HG03064 (cell line): ENCODE results near the gene PTPRO.

Experiments used
- ATAC-seq: cut with Tn5 transposase; IDR thresholded peaks from one replicate; pipeline ENCODE4 v1.9.1; 2021; ENCODE audit warnings: low read depth; ENCODE audit not compliant: unreplicated experiment

The PTPRO gene

DNA sequence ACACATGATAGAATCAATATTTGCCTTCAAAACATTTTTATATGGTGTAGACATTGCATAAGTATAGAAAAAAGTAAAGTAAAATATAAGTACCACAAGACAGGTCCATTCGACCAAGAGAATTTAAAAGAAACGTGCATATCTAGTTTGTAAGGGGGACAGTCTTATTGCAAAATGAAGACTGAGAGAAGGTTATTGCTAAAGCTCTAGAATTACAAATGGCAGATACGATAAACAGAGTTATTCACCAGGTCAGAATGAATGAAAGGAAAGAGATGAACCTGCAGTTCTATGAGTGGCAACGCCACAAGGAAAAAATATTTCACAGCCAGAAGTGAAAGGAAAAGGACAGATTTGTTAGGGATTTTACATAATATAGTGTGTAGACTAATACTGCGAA lies 224.8 kb downstream of the PTPRO start:
- ATAC-seq, result no peak

- ATAC-seq, result no peak
Observed at GRCh38 chr12:15547691-15548090, 225.4 kb downstream of the PTPRO start.

GRCh38 chr12:15550793-15551192 lies 228.5 kb downstream of the PTPRO start:
- ATAC-seq, result no peak

- ATAC-seq, result no peak
Observed at GRCh38 chr12:15555446-15555845, 233.1 kb downstream of the PTPRO start.

DNA sequence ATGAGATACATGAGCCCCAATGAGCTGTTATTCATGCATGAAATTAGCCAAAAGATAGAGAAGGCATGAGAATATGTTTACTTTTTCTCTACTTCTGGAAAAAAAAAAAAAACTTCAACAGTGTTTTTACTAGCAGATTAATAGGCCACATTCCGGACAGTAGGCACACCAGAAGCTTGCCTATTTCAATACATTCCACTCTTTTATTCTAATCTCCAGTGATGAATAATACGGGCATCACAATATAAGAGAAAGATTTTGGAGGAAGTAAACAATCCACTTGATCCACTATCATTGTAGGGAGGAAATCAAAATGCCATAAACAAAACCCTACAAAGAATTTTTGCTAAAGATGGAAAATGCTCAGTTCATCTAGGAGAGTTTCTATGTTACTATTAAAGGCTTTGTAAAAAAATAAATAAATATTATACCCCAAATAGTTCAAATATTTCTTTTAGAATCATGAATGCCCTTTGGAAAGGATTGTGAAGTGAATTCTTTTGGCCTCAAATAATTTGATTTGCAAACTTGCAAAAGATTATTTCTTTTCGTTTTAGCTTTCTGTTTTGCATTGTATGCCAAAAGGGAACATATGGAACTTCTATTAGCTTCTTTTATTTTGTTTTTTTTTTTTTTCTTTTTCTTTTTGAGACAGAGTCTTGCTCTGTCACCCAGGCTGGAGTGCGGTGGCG lies 234.2 kb downstream of the PTPRO start:
- no peak for ATAC-seq

GRCh38 chr12:15558915-15559528 lies 236.7 kb downstream of the PTPRO start:
- ATAC-seq, result no peak

DNA sequence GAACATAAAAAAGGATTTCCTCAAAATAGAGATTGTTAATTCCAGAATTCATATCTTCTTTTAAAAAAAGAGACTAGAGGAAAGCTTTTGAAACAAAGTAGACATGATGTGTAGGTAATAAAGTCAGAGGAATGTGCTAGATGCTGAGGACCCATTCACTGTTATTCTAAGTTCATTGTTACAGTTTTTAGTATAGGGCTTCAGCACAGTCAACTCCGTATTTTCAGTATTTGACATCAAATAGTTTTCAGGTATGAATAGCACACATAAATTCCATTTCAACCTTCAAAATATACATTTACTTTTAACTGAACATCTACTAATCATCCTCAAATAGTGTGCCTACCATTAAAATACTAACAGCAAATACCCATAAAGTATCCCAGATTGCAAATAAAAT lies 239.1 kb downstream of the PTPRO start:
- ATAC-seq, result no peak

DNA sequence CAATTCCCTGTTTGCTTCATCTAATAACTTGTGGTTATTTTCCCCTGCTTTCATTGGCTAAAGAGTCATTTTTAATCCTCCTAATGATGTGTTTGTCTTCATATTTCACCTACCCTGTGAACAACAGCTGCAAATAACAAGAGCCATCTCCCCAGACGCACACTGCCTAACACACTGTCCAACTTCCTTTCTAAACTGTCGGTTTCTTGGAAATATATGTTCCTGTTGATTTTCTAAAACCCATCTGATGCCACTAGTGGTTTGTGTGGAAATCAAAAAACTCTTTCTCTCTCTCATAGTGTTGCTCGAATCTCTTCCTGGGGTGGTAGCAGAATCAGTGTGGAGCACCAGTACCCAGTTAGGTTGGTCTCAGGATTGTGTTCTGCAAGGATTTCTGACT lies 240.0 kb downstream of the PTPRO start:
- no peak for ATAC-seq

- ATAC-seq, result peak; percentile 75
Observed at GRCh38 chr12:15563663-15564062, 241.4 kb downstream of the PTPRO start.

DNA sequence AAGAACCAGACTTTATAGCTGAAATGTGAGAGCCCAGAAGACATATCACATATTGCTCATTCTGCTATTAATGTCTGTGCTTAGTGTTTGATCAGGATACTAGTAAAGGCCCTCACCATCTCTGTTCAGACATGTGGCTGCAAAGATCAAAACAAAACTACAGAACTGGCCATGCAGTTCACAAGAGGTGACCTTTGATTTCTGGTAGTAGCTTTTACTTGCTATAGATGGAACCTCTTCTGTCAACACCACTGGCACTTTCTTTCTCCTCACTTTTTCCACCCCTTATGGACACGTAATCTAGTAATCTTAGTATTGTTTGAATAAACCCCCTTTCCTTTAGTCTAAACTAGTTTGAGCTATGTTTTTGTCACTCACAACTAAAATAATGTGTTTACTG lies 252.0 kb downstream of the PTPRO start:
- ATAC-seq, result no peak

DNA sequence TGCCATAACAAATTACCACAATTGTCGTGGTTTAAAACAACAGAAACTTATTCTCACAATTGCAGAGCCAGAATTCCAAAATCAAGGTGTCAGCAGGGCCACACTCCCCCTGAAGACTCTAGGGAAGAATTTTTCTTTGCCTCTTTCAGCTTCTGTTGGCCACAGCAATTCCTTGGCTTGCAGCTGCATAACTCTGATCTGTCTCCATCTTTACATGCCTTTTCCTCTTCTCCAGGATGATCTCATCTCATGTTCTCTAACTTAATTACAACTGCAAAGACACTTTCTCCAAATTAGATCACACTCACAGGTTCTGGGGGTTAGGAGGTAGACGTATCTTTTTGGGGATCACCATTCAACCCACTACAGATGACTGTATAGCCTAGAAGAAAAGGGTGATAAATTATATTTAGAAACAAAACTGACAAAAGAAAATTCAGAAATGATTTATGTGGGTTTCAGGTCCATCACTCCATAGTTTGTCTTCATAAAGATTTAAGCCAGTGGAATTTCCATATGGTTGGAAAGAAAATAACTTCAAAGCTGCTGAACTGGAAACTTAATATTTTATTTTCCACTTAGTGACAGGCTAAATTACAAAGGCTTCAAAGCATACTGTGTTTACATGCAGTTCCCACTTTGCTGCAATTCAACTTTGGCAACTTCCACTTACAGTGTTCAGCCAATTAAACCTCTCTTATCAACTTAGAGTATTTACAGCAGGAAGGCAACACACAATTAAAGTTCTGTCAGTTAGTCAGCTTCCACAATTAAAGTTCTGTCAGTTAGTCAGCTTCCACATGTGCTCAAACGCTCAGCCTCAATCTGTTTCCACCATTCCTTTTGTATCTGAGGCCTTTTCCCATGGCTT lies 253.6 kb downstream of the PTPRO start:
- ATAC-seq, result no peak

- no peak for ATAC-seq
Observed at GRCh38 chr12:15580431-15580830, 258.1 kb downstream of the PTPRO start.

DNA sequence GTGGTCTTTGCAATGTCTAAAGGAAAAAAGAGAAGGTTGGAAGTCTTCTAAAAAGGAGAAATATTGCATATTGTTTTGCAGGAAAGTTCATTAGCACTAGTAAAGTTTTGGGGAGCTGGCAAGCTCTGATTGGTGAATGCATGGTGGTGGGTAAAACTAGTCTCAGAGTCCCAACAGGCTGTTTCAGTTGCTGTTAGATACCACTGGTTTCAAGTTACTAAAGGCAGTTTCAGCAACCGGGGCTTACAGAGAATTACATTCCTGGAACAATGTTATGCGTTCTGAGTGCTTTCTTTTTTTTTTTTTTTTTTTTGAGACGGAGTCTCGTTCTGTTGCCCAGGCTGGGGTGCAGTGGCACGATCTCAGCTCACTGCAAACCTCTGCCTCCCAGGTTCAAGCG lies 258.7 kb downstream of the PTPRO start:
- no peak for ATAC-seq

DNA sequence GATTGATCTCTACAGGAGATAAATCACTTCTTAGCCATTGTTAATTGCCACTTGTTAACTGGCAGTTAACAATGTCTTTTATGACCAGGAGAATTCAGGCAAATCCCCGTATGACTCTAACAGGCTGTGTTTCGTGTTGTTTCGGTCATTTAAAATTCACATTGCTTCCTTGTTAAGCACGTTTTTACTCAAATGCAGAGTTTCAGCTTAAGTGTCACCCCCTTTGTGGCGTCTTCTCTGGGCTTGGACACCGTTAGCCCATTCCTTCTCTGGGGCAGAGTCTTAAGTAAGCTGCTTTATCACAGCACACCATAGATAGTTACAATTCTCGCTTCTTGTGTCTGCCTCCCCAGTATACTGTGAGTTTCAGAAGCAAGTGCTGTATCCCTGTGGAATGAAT lies 261.5 kb downstream of the PTPRO start:
- no peak for ATAC-seq

DNA sequence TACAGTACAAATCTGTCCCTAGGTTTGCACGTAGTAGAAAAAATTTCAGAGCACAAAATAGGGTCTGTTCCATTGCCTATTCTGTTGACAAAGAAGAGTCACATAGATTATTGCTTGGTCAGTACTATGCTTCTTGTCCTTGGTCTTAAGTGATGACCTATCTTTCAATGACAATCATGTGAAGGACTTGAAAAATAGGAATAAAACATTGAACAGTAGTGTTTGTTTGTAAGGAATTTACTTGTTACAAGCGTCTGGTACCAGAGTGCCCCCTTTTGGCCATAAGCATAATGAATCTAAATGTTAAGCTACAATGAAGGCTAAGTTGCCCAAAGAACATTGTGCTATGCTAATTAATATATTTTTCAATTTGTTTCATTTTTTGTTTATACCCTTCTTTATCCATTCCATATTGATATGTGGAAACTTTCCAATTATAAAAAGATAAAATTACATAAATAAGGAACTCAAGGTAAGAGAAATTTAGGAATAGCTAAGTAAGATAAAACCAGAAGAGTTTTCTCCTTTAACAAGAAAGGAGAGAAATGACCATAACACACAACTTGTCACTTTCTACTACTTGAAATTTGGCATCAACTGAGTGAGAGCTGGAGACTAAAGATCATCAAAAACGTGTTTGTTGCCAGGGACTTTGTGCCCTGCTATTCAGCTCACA lies 262.2 kb downstream of the PTPRO start:
- ATAC-seq, result no peak

DNA sequence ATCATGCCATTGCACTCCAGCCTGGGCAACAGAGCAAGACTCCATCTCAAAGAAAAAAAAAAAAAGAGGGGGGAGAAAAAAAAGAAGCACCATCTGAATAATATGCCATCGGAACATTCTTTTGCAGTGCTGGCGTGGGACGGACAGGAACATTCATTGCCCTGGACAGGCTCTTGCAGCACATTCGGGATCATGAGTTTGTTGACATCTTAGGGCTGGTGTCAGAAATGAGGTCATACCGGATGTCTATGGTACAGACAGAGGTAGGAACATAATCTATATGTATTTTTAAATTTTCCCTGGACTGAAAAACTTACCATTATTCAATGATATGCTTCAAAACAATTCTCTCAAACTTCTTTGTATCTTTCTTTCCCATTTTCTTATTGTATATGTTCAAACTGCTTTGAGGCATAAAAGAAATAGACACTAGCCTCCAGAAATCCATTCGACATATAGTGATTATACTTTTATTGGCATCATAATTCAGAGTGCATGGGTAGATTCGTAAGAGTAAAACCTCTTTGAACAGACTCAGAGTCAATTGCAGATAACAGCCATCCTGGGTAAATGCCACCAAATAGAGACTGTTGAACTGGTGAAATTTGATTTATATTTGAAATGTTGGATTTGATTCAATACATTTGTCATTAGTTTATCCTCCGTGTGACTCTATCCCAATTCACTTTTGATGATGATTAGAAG lies 267.2 kb downstream of the PTPRO start:
- ATAC-seq, result no peak

GRCh38 chr12:15590180-15590826 lies 268.0 kb downstream of the PTPRO start:
- ATAC-seq, result peak; percentile 91

GRCh38 chr12:15591811-15592210 lies 269.5 kb downstream of the PTPRO start:
- ATAC-seq, result no peak

DNA sequence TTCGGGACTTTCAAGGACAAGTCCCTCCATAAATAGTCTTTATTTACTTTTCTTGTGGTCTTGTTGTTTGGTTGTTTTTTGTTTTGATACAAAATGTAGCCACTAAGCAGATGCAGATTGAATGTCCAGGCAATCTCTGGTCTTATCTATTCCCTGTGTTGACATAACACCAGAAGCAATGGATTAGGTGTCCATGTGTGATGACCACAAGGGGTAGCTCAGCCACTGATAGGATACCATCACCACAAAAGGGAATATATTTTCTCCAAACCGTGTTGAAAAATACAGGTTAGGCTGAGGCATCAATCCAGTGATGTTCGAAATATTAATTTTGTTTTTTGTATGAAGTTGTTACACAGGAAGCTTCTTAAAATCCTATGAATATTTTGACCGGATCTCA lies 270.6 kb downstream of the PTPRO start:
- no peak for ATAC-seq

- ATAC-seq, result no peak
Observed at GRCh38 chr12:15596174-15596573, 273.9 kb downstream of the PTPRO start.
